Stimulated activated CD8-positive, alpha-beta memory T cell treated with anti-CD3 and anti-CD28 coated beads, Interleukin-2, amount 100 ng/mL, for 1 hour (primary cell): ENCODE data around the gene PAFAH1B2.

Source experiments
- DNase-seq, 2 donors: peaks; one replicate each; pipeline ENCODE4 v3.0.0-alpha.2; 2020; ENCODE audit warnings: low read depth in 2 of 2

PAFAH1B2 gene

GRCh38 chr11:117188620-117189081 is 44.6 kb downstream of the PAFAH1B2 start:
- no peak for DNase-seq

GRCh38 chr11:117189191-117189940 is 45.3 kb downstream of the PAFAH1B2 start:
- no peak for DNase-seq

- DNase-seq = no peak
Measured at GRCh38 chr11:117189941-117190544, 46.0 kb downstream of the PAFAH1B2 start.

- no peak for DNase-seq
Measured at GRCh38 chr11:117191680-117192400, 47.8 kb downstream of the PAFAH1B2 start.

- no peak for DNase-seq
Measured at GRCh38 chr11:117192401-117192875, 48.4 kb downstream of the PAFAH1B2 start.

- no peak for DNase-seq
Measured at GRCh38 chr11:117193130-117194020, 49.3 kb downstream of the PAFAH1B2 start.

- DNase-seq = no peak
Measured at GRCh38 chr11:117194267-117194666, 50.2 kb downstream of the PAFAH1B2 start.

GRCh38 chr11:117195258-117195657 is 51.2 kb downstream of the PAFAH1B2 start:
- no peak for DNase-seq

- no peak for DNase-seq
Measured at GRCh38 chr11:117195761-117196160, 51.7 kb downstream of the PAFAH1B2 start.

GRCh38 chr11:117197006-117197405 is 52.9 kb downstream of the PAFAH1B2 start:
- DNase-seq = no peak

- DNase-seq = no peak
Measured at GRCh38 chr11:117197516-117198456, 53.7 kb downstream of the PAFAH1B2 start.

- DNase-seq = no peak
Measured at GRCh38 chr11:117198613-117199012, 54.5 kb downstream of the PAFAH1B2 start.

GRCh38 chr11:117199053-117199915 is 55.2 kb downstream of the PAFAH1B2 start, which contains the start of gene TAGLN:
TSS of gene TAGLN (plus strand) at chr11:117199370. CDS start at chr11:117203014, 3,644 bp downstream.
- DNase-seq = no peak

- no peak for DNase-seq
Measured at GRCh38 chr11:117199916-117200812, 56.1 kb downstream of the PAFAH1B2 start.

GRCh38 chr11:117200813-117201657 is 56.9 kb downstream of the PAFAH1B2 start:
- no peak for DNase-seq

- DNase-seq = no peak
Measured at GRCh38 chr11:117201658-117202305, 57.7 kb downstream of the PAFAH1B2 start.
